ENCODE measurements around the gene STK32C. TPM values are rescaled to one million over a fixed set of nuclear protein-coding genes. Genes with fewer than 3 reads are reported as not detected.

The STK32C gene
- total RNA-seq, 1 donor from 2014 or later = 2.5 TPM

DNA sequence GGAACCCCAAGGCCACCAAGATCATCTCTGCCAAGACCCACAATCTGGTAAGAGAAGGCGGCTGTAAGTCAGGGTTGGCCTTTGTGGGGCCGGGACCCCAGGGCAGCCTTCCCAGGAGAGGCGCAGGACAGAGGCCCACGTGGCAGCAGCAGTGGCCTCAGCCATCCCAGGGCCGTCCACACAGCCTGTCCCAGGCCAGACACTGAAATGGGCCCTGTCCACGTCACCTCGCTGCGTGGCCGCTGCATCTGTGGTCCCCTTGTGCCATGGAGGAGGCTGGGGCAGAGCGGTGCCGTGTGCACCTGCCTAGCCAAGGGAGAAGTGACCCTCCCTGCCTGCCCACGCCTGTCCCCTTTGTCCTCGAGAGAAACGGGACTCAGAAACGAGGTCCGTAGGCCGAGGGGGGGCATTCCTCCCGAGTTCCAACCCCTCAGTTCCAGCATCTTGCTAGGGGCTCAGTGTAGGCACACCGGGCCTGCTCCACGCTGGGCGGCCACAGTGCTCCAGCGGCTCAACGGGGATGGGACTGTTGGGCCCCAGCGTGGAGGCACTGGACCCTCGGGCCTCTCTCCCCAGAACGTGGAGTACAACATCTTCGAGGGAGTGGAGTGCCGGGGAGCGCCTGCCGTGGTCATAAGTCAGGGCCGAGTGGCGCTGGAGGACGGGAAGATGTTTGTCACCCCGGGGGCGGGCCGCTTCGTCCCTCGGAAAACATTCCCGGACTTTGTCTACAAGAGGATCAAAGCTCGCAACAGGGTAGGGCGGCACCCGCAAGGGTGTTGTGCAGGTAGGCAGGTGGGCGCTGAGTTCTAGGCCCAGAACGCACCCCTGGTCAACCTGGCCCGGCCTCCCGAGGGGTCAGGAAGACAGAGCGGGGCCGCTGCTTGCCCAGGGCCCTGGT, 105.4 kb downstream of the STK32C start:
- peaks cover 6% of the 10 kb centered on the region for H3K27me3 Mint-ChIP-seq (ENCODE audit: insufficient read depth, low read depth)
- no peak overlapping the region for H3K4me2 ChIP-seq
- no peaks in the 10 kb centered on the region for H4K20me1 ChIP-seq (ENCODE audit: low read depth)
- no peaks in the 10 kb centered on the region for H3K36me3 Mint-ChIP-seq
- H3K4me1 Mint-ChIP-seq = no peaks in the 10 kb centered on the region
- H3K79me2 ChIP-seq (ENCODE audit: low read depth) = no peaks in the 10 kb centered on the region
- no peaks in the 10 kb centered on the region for H3K9me3 ChIP-seq (ENCODE audit: low read depth)
- H3K27ac ChIP-seq = no peak overlapping the region
- no peak overlapping the region for H3K27ac Mint-ChIP-seq
- no peak overlapping the region for H2AFZ ChIP-seq (replicated peaks)
- TF ChIP-seq, protein P1, sequence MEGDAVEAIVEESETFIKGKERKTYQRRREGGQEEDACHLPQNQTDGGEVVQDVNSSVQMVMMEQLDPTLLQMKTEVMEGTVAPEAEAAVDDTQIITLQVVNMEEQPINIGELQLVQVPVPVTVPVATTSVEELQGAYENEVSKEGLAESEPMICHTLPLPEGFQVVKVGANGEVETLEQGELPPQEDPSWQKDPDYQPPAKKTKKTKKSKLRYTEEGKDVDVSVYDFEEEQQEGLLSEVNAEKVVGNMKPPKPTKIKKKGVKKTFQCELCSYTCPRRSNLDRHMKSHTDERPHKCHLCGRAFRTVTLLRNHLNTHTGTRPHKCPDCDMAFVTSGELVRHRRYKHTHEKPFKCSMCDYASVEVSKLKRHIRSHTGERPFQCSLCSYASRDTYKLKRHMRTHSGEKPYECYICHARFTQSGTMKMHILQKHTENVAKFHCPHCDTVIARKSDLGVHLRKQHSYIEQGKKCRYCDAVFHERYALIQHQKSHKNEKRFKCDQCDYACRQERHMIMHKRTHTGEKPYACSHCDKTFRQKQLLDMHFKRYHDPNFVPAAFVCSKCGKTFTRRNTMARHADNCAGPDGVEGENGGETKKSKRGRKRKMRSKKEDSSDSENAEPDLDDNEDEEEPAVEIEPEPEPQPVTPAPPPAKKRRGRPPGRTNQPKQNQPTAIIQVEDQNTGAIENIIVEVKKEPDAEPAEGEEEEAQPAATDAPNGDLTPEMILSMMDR (IDR thresholded peaks at IDR 0.05) = no peak
- H3K27me3 ChIP-seq = no peaks in the 10 kb centered on the region
- H3K4me3 Mint-ChIP-seq = no peak overlapping the region
- no peaks in the 10 kb centered on the region for H3K4me1 ChIP-seq
- H3K36me3 ChIP-seq = no peaks in the 10 kb centered on the region
- no peak for DNase-seq (ENCODE audit: low spot score)
- H3F3A ChIP-seq (ENCODE audit: low read depth) = no peaks in the 10 kb centered on the region
- no peak overlapping the region for H3K4me3 ChIP-seq
- H3K9ac ChIP-seq = no peak overlapping the region
- H3K9me3 Mint-ChIP-seq = no peaks in the 10 kb centered on the region

DNA sequence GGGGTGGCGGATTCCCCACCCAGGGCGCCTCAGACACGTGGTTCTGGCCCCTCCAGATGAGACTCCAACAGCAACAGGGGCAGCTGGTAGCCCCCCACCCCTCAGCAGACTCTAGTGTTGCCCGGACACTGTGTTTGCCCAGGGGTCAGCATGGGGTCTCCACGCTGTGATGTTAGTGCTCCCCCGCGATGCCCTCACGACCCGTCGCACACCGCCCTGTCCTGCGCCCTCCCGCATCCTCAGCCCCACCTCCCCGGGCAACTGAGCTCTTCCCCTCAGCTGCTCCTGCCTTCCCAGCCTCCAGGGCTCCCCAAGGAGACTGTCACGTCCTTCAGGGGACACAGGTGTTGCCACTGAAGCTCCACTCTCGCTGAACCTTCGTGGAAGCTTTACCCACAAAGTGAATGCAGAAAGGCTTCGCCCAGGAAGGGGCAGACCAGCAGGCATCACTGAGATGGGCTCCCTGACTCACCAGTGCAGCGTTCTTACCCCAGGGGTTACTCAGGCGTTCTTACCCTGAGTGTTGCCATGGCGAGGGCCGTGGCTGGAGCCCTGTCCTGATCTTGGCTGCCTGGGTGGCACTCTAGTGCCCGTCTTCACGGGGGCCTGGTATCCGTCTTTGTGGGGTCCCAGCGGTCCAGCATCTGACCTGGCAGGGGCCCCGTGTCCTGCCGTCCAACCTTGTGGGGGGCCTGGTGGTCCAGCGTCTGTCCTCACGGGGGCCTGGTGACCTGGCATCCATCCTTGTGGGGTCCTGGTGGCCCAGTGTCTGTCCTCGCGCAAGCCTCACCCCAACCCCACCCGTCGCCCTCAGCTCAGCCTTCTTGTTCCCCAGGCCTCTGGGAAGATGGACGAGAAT, 106.4 kb downstream of the STK32C start:
- no peak for DNase-seq (ENCODE audit: low spot score)
- Histone ChIP-seq H3K9me3 (ENCODE audit: low read depth) (no peaks in the 10 kb centered on the region), H3K27me3 (no peaks in the 10 kb centered on the region), H3K4me2 (no peak overlapping the region), H3K9ac (no peak overlapping the region), H3K36me3 (no peaks in the 10 kb centered on the region), H3K4me1 (no peaks in the 10 kb centered on the region), H3K4me3 (no peak overlapping the region), H2AFZ (replicated peaks) (no peak overlapping the region), H4K20me1 (ENCODE audit: low read depth) (no peaks in the 10 kb centered on the region), H3K27ac (no peak overlapping the region), H3K79me2 (ENCODE audit: low read depth) (no peaks in the 10 kb centered on the region), H3F3A (ENCODE audit: low read depth) (no peaks in the 10 kb centered on the region)
- no peaks in the 10 kb centered on the region for H3K36me3 Mint-ChIP-seq
- no peak overlapping the region for H3K4me3 Mint-ChIP-seq
- TF ChIP-seq, protein P1 (IDR thresholded peaks at IDR 0.05) = no peak
- TF ChIP-seq EZH2phosphoT487 (IDR thresholded peaks at IDR 0.05) (no peak), EZH2 (IDR thresholded peaks at IDR 0.05) (no peak)
- H3K9me3 Mint-ChIP-seq = no peaks in the 10 kb centered on the region
- H3K27me3 Mint-ChIP-seq (ENCODE audit: insufficient read depth, low read depth) = peaks cover 4% of the 10 kb centered on the region
- no peak overlapping the region for H3K27ac Mint-ChIP-seq
- no peaks in the 10 kb centered on the region for H3K4me1 Mint-ChIP-seq

DNA sequence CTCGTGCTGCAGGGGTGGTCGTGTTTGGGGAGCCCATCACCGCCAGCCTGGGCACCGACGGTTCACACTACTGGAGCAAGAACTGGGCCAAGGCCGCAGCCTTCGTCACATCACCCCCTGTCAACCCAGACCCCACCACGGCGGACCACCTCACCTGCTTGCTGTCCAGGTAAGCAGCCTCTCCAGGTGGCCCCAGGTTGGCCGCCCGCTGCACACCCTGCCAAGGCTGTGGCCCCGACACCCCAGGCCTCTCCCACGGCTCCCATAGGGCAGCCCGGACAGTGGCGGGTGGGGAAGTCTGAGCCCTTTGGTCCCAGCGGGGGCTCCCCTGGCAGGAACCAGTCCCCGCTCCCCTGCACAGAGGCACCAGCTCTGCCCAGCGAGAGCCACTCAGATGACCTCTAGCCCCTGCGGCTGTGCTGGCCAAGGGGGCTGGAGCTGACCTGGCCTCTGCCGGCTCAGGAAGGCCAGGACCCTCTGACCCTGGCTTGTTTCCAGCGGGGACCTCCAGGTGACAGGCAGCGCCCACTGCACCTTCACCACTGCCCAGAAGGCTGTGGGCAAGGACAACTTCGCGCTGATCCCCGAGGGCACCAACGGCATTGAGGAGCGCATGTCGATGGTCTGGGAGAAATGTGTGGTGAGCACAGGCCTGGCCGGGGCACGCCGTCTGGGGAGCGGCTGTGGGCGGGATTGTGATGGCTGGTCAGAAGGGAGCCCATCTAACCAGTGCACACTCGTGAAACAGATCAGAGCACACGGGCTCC, 107.2 kb downstream of the STK32C start:
- no peaks in the 10 kb centered on the region for H3K9me3 Mint-ChIP-seq
- TF ChIP-seq EZH2phosphoT487 (IDR thresholded peaks at IDR 0.05) (no peak), EZH2 (IDR thresholded peaks at IDR 0.05) (no peak)
- TF ChIP-seq, protein P1 (IDR thresholded peaks at IDR 0.05) = no peak
- H3K4me1 ChIP-seq = no peaks in the 10 kb centered on the region
- H3K4me3 Mint-ChIP-seq = no peak overlapping the region
- H3K4me2 ChIP-seq = no peak overlapping the region
- no peaks in the 10 kb centered on the region for H3K27me3 ChIP-seq
- H4K20me1 ChIP-seq (ENCODE audit: low read depth) = no peaks in the 10 kb centered on the region
- H2AFZ ChIP-seq (replicated peaks) = no peak overlapping the region
- no peaks in the 10 kb centered on the region for H3K36me3 ChIP-seq
- H3K27ac Mint-ChIP-seq = no peak overlapping the region
- H3K4me1 Mint-ChIP-seq = no peaks in the 10 kb centered on the region
- H3K9ac ChIP-seq = no peak overlapping the region
- no peaks in the 10 kb centered on the region for H3F3A ChIP-seq (ENCODE audit: low read depth)
- H3K9me3 ChIP-seq (ENCODE audit: low read depth) = no peaks in the 10 kb centered on the region
- H3K27me3 Mint-ChIP-seq (ENCODE audit: insufficient read depth, low read depth) = peaks cover 4% of the 10 kb centered on the region
- no peak for DNase-seq (ENCODE audit: low spot score)
- no peaks in the 10 kb centered on the region for H3K79me2 ChIP-seq (ENCODE audit: low read depth)
- H3K27ac ChIP-seq = no peak overlapping the region
- H3K36me3 Mint-ChIP-seq = no peaks in the 10 kb centered on the region
- H3K4me3 ChIP-seq = no peak overlapping the region

All from neural progenitor cell (in vitro differentiated cells).